AG09319 (cell line): ENCODE measurements around the gene TMEM121B.

Experiments
- DNase-seq: peaks from one replicate; pipeline ENCODE4 v3.0.0-alpha.2; 2010; ENCODE audit warnings: low read depth; ENCODE audit errors: extremely low read depth
- CTCF ChIP-seq: IDR thresholded peaks from 2 replicates; pipeline ENCODE4 v1.5.1; 2011; ENCODE audit warnings: low read depth, mild to moderate bottlenecking, inconsistent platforms, low read length, moderate library complexity

Gene TMEM121B

GRCh38 chr22:17109113-17109865 is 11.9 kb downstream of the TMEM121B start:
- no peak for DNase-seq

GRCh38 chr22:17108256-17109112 is 12.7 kb downstream of the TMEM121B start:
- no peak for DNase-seq
- TF ChIP-seq CTCF = no peak

More at GRCh38 chr22:17109113-17109865, 11.9 kb downstream of the TMEM121B start:
- TF ChIP-seq CTCF = no peak

- TF ChIP-seq CTCF = no peak
- no peak for DNase-seq
These were observed 13.7 kb downstream of the TMEM121B start for GRCh38 chr22:17107547-17107810.

GRCh38 chr22:17106785-17107546 is 14.2 kb downstream of the TMEM121B start:
- DNase-seq = no peak

GRCh38 chr22:17106161-17106784 is 14.9 kb downstream of the TMEM121B start:
- TF ChIP-seq CTCF = no peak

More at GRCh38 chr22:17106785-17107546, 14.2 kb downstream of the TMEM121B start:
- TF ChIP-seq CTCF = no peak

GRCh38 chr22:17105143-17106129 is 15.7 kb downstream of the TMEM121B start:
- TF ChIP-seq CTCF = no peak
- no peak for DNase-seq

More at GRCh38 chr22:17106161-17106784, 14.9 kb downstream of the TMEM121B start:
- no peak for DNase-seq
